IPS DF 6.9 (cell line): ENCODE results near the gene MEGF11.
A peak's percentile ranks its signal among the peaks of the same experiment; 100 is the strongest.

Source experiments
- DNase-seq: peaks from one replicate; pipeline ENCODE4 v3.0.0-alpha.2; 2013; ENCODE audit warnings: low read depth, low spot score
- H3K27ac ChIP-seq: one replicate; pipeline ENCODE4 v1.5.1; 2013; ENCODE audit warnings: low read length, control low read depth
- H3K27me3 ChIP-seq: 2 replicates; pipeline ENCODE4 v1.6.1; 2013; ENCODE audit warnings: mild to moderate bottlenecking, low read length; ENCODE audit not compliant: control insufficient read depth, insufficient read depth
- H3K36me3 ChIP-seq: 2 replicates; pipeline ENCODE4 v1.6.1; 2013; ENCODE audit warnings: low read length; ENCODE audit not compliant: control insufficient read depth, insufficient read depth
- H3K4me1 ChIP-seq: 2 replicates; pipeline ENCODE4 v1.6.1; 2013; ENCODE audit warnings: low read length; ENCODE audit not compliant: control insufficient read depth, insufficient read depth
- H3K4me3 ChIP-seq: 2 replicates; pipeline ENCODE4 v1.5.1; 2013; ENCODE audit warnings: mild to moderate bottlenecking, low read length
- H3K9me3 ChIP-seq: 2 replicates; pipeline ENCODE4 v1.6.1; 2013; ENCODE audit warnings: low read length, inconsistent platforms; ENCODE audit not compliant: control insufficient read depth, insufficient read depth
- WGBS: extraction: QIAGEN DNeasy Blood & Tissue Kit; methylation state at CpG from one replicate; pipeline ENCODE4 v1.1.7; 2013; ENCODE audit warnings: mixed read lengths, missing lambda C conversion rate; ENCODE audit not compliant: insufficient read length, insufficient coverage; 5-methylcytosine and 5-hydroxymethylcytosine counted together

The MEGF11 gene

GRCh38 chr15:66045542-66045941, 208.0 kb downstream of the MEGF11 start:
- WGBS: no CpG with 5 or more reads among the region's 5 CpGs
- H3K27ac ChIP-seq: no peak overlapping the region
- H3K4me1 ChIP-seq: peaks cover 7% of the 10 kb centered on the region; the same call in 1 of the 2 replicates
- H3K27me3 ChIP-seq: no peaks in the 10 kb centered on the region
- H3K36me3 ChIP-seq: no peaks in the 10 kb centered on the region
- no peak for DNase-seq
- no peak overlapping the region for H3K4me3 ChIP-seq
- H3K9me3 ChIP-seq: no peaks in the 10 kb centered on the region

DNA sequence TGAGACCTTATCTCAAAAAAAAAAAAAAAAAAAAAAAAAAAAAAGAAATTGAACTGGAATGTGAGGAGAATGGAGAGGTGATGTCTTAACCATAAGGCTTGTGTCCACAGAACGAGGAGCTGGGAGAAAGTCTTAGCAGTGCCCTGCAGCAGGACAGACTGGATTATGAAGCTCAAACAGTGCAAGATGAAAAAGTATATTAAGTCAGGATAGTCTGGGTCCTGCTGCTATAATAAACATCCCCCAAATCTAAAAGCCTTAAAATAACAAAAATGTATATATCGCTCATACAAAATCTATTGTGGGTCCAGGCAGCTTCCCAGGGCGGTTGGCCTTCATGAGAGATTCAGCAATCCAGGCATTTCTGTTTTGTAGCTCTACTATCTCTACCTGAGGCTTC, 208.7 kb downstream of the MEGF11 start:
- peaks cover 9% of the 10 kb centered on the region; the same call in 1 of the 2 replicates for H3K4me1 ChIP-seq
- no peak overlapping the region for H3K4me3 ChIP-seq
- H3K9me3 ChIP-seq: no peaks in the 10 kb centered on the region
- no peak overlapping the region for H3K27ac ChIP-seq
- H3K36me3 ChIP-seq: no peaks in the 10 kb centered on the region
- WGBS: no CpG with 5 or more reads among the region's 3 CpGs
- no peaks in the 10 kb centered on the region for H3K27me3 ChIP-seq
- DNase-seq: no peak

GRCh38 chr15:66043264-66043663, 210.3 kb downstream of the MEGF11 start:
- Histone ChIP-seq H3K9me3 (no peaks in the 10 kb centered on the region), H3K4me3 (no peak overlapping the region), H3K36me3 (no peaks in the 10 kb centered on the region), H3K4me1 (peaks cover 12% of the 10 kb centered on the region; the same call in 1 of the 2 replicates), H3K27me3 (no peaks in the 10 kb centered on the region), H3K27ac (no peak overlapping the region)
- no peak for DNase-seq
- no CpG with 5 or more reads among the region's 8 CpGs for WGBS

GRCh38 chr15:66042624-66043023, 210.9 kb downstream of the MEGF11 start:
- no CpG with 5 or more reads among the region's 5 CpGs for WGBS
- no peaks in the 10 kb centered on the region for H3K9me3 ChIP-seq
- peak; percentile 67 for DNase-seq
- no peaks in the 10 kb centered on the region for H3K36me3 ChIP-seq
- no peak overlapping the region for H3K4me3 ChIP-seq
- H3K27ac ChIP-seq: no peak overlapping the region
- H3K27me3 ChIP-seq: no peaks in the 10 kb centered on the region
- H3K4me1 ChIP-seq: peaks cover 12% of the 10 kb centered on the region; the same call in 1 of the 2 replicates

DNA sequence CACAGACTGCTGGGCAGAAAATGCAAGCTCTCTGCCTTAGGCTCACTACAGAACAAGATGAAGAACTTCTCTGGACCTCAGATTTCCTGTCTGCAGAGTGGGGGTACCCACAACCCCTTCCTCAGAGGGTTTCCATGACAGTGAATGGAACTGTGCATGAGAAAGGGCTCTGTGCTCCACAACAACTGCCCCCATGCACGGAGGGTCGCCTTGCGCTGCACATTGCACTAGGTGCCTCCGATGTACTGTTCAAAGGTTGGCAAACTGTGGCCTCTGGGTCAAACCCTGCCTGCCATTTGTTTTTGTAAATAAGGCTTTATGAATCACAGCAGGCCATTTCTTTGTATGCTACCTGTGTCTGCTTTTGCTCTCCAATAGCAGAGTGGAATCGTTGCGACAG, 212.3 kb downstream of the MEGF11 start:
- no peak overlapping the region for H3K4me3 ChIP-seq
- H3K4me1 ChIP-seq: peaks cover 12% of the 10 kb centered on the region; the same call in 1 of the 2 replicates
- H3K36me3 ChIP-seq: no peaks in the 10 kb centered on the region
- no peaks in the 10 kb centered on the region for H3K27me3 ChIP-seq
- no peak overlapping the region for H3K27ac ChIP-seq
- H3K9me3 ChIP-seq: no peaks in the 10 kb centered on the region
- DNase-seq: no peak
- WGBS: no CpG with 5 or more reads among the region's 6 CpGs

DNA sequence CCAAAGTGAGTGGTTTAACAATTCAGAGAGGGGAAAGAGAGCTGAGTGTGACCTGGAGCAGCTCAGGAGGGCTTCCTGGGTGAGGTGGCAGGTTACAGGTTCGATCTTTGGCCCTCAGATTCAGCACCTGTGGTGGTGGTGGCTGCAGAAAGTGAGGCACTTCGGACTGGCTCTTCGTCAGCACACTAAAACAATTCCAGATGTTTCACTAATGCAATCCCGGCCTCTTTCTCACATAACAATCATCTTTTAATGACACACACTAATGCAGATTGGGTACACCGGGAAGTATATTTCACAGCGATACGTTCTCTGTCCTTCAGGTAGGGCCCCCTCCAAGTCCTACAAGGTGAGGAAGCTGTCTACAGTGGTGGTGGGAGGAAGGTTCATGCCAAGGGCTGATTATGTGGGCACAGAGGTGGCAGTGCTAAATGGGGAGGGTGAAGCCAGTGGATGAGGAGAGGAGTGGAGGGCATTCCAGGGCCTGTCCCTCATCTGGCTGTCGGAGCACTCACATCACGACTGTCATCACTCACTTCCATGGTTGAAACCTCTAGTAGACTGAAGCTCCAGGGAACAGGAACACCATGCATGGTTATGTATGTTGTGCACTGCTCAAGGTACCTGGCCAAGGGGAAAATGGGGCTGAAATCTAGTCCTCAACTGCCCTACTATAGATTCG, 213.2 kb downstream of the MEGF11 start:
- DNase-seq: no peak
- H3K27ac ChIP-seq: no peak overlapping the region
- WGBS: no CpG with 5 or more reads among the region's 10 CpGs
- H3K9me3 ChIP-seq: no peaks in the 10 kb centered on the region
- no peak overlapping the region for H3K4me3 ChIP-seq
- no peaks in the 10 kb centered on the region for H3K27me3 ChIP-seq
- no peaks in the 10 kb centered on the region for H3K36me3 ChIP-seq
- H3K4me1 ChIP-seq: peaks cover 12% of the 10 kb centered on the region; the same call in 1 of the 2 replicates

GRCh38 chr15:66039117-66039871, 214.3 kb downstream of the MEGF11 start:
- H3K27ac ChIP-seq: no peak overlapping the region
- no peaks in the 10 kb centered on the region for H3K36me3 ChIP-seq
- H3K27me3 ChIP-seq: no peaks in the 10 kb centered on the region
- H3K4me1 ChIP-seq: peaks cover 12% of the 10 kb centered on the region; the same call in 1 of the 2 replicates
- no CpG with 5 or more reads among the region's 29 CpGs for WGBS
- H3K4me3 ChIP-seq: no peak overlapping the region
- DNase-seq: no peak
- H3K9me3 ChIP-seq: no peaks in the 10 kb centered on the region

DNA sequence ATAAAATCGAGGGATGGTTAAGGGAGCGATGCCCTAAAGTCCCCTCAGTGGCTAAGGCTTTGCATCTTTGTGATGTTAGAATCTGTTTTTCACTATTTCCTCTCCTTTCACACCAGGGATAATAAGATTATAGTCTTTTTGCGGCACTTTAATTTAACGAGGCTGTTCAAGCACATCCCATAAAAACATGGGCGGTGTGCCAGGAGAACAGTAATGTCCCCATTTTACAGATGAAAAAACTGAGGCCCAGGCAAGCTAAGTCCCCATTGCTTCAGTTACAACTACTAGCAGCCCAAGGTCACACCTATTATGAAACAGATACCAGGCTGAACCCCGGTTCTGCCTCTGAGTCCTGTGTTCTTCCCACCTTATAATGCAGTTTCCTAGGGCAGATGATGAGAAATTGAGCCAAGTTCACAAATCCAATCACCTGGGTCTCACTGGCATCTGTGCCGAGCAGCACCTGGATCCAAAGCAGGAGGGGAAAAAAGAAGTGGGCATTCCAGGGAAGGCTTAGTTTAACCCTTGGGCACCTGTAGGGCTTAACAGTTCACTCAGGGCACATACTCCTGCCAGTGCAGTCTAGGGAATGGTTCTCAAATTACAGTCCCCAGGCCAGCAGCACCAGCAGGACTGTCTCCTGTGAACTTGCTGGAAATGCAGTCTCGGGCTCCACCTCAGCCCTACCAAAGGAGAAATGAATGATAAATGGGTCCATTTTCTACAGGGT, 215.0 kb downstream of the MEGF11 start:
- Histone ChIP-seq H3K9me3 (no peaks in the 10 kb centered on the region), H3K4me1 (peaks cover 12% of the 10 kb centered on the region; the same call in 1 of the 2 replicates), H3K27ac (no peak overlapping the region), H3K36me3 (no peaks in the 10 kb centered on the region), H3K27me3 (no peaks in the 10 kb centered on the region), H3K4me3 (no peak overlapping the region)
- no CpG with 5 or more reads among the region's 8 CpGs for WGBS
- no peak for DNase-seq

DNA sequence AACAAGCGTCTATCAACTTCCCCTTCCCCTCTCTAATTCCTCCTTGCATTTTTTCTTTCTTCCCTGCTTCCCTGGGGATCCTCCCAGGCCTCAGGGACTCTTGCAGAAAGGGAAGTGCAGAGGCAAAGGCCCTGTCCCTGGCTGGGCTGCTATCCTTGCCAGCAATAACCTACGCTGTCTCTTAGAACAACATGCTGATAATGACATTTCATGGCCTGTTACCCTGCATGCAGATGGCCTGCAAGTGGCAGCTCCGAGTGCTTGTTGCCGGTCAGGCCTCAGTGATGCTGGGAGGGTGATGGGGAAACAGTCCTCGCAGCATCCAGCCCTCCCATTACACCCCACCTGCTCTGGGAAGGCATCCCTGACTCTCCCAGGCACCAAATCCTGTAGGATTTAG, 216.7 kb downstream of the MEGF11 start:
- Histone ChIP-seq H3K36me3 (no peaks in the 10 kb centered on the region), H3K4me3 (no peak overlapping the region), H3K27ac (no peak overlapping the region), H3K4me1 (peaks cover 10% of the 10 kb centered on the region; the same call in 1 of the 2 replicates), H3K27me3 (no peaks in the 10 kb centered on the region), H3K9me3 (no peaks in the 10 kb centered on the region)
- DNase-seq: no peak
- WGBS: no CpG with 5 or more reads among the region's 5 CpGs

DNA sequence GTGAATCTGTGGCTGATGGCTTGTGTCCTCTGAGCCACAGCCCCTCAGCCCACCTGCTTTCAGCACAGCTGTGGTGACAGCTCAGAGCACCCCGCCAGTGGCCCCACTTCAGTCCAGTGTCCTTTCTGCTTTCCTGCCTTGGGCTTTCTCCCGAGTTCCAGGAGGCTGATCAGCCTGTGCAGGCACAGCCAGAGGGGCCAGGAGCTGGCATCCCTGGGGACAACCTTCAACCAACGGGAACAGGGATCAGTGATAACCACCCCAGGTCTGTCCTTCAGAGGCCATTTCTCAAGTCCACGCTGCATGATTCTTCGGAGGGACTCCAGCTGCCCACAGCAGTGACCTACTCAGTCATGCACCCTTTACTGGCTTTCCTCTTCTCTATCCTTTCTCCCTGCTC, 217.6 kb downstream of the MEGF11 start:
- Histone ChIP-seq H3K4me3 (no peak overlapping the region), H3K9me3 (no peaks in the 10 kb centered on the region), H3K4me1 (peaks cover 6% of the 10 kb centered on the region; the same call in 1 of the 2 replicates), H3K36me3 (no peaks in the 10 kb centered on the region), H3K27me3 (no peaks in the 10 kb centered on the region), H3K27ac (no peak overlapping the region)
- no CpG with 5 or more reads among the region's 5 CpGs for WGBS
- no peak for DNase-seq
